Esophagus squamous epithelium (tissue), 4 donors: ENCODE data around the gene USP17L30.
"Not testable (repeated sequence)": the region's sequence is repeated elsewhere in the genome, so short reads cannot be mapped to it uniquely, and the experiment has no call there.

Experiments used
- CTCF ChIP-seq, 6 experiments: fragments of 450-650 bp in 4 of 6; fragments of 200-600 bp in 2 of 6; sonication (generic) in 2 of 6; IDR thresholded peaks; one replicate each; pipeline ENCODE4 v1.5.1; 2016 to 2019; ENCODE audit warnings: antibody characterized with exemption in 6 of 6, mild to moderate bottlenecking in 4 of 6, moderate library complexity in 4 of 6
- POLR2A ChIP-seq, 4 donors: fragments of 450-650 bp; IDR thresholded peaks; one replicate each; pipeline ENCODE4 v1.6.1; 2017; ENCODE audit warnings: antibody characterized with exemption in 4 of 4, mild to moderate bottlenecking in 4 of 4, moderate library complexity in 3 of 4

GRCh38 chr4:9405774-9406173 is 42.8 kb downstream of the USP17L30 start:
- not testable (repeated sequence) for TF ChIP-seq CTCF, POLR2A (IDR thresholded peaks at IDR 0.05)
